DND-41 (cell line): Measurements from ENCODE around the gene UBASH3B.

Source experiments
- EZH2 ChIP-seq: IDR thresholded peaks from 3 replicates; pipeline ENCODE4 v1.6.1; 2012; ENCODE audit warnings: borderline replicate concordance, low read depth, mild to moderate bottlenecking, moderate library complexity, low read length, inconsistent platforms; ENCODE audit not compliant: severe bottlenecking
- TF ChIP-seq, protein P1 (sequence below): IDR thresholded peaks from 2 replicates; pipeline ENCODE4 v1.5.1; 2012; ENCODE audit warnings: borderline replicate concordance, low read length, moderate library complexity, mild to moderate bottlenecking; ENCODE audit not compliant: poor library complexity, severe bottlenecking; ENCODE audit errors: extremely low read depth

DNA sequence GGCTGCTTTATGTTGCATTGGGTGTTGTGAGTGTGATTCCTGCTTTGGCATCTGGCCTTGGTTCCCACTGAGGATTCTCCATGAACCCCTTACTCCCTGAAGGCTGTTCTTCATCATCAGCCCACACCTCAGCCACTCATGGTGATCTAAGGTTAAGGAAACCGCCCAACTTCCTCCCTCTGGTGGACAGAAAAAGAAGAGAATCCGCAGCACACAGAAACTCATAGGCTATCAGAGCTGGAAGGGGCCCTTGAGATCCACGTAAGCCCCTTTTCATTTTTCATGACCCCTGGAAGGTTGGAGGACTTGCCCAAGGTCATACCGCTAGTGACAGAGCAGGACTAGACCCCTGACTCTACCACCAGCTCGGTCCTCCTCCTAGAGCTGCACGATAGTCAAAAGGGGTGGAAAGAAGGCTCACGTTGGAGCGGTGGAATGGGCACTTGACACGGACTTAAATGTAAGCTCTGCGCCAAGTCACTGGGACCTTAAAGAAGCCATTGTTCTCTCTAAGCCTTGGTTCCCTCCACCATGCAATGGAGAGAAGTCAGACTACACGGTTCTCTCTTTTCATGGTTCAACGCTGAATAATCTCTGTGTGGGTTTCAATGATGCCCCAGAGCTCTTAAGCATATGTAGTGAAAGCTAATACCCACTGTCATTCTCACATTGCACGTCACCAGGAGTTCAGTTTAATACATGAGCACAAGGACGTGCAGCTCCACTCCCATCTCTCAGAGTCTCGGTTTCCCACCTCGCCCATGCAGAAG lies 99.2 kb downstream of the UBASH3B start:
- TF ChIP-seq, protein P1, sequence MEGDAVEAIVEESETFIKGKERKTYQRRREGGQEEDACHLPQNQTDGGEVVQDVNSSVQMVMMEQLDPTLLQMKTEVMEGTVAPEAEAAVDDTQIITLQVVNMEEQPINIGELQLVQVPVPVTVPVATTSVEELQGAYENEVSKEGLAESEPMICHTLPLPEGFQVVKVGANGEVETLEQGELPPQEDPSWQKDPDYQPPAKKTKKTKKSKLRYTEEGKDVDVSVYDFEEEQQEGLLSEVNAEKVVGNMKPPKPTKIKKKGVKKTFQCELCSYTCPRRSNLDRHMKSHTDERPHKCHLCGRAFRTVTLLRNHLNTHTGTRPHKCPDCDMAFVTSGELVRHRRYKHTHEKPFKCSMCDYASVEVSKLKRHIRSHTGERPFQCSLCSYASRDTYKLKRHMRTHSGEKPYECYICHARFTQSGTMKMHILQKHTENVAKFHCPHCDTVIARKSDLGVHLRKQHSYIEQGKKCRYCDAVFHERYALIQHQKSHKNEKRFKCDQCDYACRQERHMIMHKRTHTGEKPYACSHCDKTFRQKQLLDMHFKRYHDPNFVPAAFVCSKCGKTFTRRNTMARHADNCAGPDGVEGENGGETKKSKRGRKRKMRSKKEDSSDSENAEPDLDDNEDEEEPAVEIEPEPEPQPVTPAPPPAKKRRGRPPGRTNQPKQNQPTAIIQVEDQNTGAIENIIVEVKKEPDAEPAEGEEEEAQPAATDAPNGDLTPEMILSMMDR: peak; percentile 71
- TF ChIP-seq EZH2: no peak
